ENCODE data around the gene PDE3A.
"Not testable (repeated sequence)": the region's sequence is repeated elsewhere in the genome, so short reads cannot be mapped to it uniquely, and the experiment has no call there.

The PDE3A gene

DNA sequence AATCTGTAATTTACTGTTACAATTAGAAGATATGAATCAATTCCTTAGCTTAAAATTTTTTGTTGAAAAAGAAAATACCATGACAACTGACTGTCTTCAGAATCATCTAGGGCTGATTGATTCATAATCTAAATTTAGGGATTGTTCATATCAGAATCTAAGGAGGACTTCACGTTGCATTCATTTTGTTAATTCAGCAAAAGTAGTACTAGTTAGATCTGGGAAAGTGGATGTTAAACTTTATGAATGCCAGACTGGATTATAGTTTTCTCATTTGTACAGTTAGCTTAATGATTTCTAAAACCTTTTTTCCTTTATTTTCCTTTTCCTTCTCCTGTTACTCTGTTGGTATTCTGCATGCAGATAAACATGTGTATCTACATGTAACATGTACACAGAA lies 135.5 kb downstream of the PDE3A start:
- no peak for DNase-seq

DNA sequence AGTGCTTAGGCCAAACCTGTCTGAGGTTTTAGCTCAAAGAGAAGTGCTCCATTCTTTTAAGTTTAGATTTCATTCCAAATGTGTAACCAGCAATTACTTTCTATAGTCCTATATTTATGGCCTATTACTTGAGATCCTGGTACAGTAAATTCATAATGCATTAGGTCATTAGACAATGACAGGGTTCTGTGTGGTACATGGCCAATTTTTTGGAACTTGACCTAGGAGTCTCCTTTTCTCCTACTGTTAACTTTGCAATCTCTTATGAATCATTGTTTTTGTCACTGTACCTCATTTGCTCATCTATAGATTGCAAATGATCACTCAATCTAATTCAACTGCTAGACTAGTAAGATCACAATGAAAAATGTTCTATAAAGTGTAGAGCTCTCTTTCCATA lies 136.7 kb downstream of the PDE3A start:
- no peak for DNase-seq

DNA sequence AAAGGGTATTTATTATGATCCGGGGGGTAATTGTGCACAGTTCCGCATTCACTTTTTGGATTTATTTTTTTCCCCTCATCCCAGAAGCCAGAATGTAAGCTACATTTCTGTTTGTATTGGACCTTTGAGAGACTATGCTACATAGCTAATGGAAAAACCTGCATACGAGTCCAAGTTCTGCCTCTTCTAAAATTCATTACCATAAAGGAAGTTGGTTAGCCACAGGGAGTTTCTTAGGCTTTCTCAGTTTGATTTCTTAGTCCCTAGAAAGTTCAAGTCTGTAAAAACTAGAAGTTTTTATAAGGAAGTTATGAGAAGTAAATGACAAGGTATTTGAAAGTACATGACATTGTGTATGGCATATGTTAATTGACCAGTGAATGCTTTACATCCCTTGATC lies 138.7 kb downstream of the PDE3A start:
- DNase-seq, result no peak

DNA sequence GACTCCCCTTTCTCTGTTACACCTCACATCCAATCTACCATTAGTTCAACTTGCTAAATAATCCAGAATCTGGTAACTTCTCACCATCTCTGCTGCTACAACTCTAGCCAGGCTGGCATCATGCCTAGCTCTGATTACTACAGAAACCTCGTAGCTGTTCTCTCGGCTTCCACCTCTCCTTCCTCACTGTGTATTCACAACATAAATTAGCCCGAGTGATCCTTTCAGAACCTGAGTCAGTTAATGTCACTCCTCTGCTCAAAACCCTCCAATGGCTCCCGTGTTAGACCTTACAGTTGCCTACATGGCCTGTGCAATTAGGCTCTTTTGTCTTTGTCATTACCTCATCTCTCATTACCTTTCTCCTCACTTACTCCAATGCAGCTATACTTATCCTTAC lies 139.4 kb downstream of the PDE3A start:
- no peak for DNase-seq

DNA sequence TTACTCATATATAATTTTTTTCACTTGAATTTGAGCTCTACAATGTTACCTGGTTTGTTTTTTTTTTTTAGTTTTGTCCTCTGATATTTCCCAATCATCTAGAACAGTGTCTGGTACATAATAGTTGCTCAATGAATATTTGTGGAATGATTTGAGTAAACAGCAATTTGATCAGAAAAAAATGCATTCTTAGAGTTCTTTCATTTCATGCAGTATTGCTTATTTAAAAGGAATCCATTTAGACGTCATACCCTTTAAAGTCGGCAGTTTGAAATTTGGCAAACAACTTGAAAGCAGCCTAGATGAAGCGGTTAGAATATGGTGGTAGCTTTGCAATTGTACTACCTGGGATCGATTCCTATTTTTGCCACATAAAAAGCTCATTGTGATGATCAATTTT lies 140.0 kb downstream of the PDE3A start:
- DNase-seq, result no peak

DNA sequence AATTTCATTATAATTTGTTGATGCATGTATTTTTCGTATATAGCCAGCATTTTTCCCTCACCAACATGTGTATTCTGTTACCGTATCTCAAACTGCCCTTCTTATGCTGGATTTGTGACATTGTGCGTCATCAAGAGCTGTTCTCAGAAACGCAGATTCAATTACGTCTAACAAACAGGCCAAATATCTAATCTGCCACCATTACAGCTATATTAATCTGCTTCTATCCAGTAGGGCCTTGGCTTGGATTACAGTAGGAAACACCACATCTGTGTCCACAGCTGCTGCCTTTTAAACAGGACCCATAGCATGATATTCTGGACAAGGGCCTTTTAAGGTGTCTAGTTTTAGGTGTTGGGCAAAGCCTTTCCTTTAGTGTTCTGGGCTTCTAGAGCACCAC lies 140.6 kb downstream of the PDE3A start:
- no peak for DNase-seq

DNA sequence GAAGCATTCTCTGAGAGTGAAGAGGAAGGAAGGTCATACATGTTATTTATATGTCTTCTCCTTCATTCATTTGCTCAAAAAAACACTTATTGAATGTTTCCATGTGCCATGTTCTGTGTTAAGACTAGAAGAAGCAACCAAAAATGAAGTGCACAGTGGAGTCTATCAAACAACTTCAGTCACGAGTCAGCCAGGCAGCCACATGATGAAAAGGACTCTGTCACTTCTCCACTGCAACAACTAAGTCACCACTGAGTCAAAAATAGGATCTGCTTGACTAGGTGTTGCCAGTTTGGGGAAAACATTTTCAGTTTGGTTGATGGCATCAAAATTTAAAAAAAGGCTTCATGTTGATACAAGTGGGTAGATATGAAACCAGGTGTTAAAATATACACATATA lies 142.5 kb downstream of the PDE3A start:
- DNase-seq, result no peak

DNA sequence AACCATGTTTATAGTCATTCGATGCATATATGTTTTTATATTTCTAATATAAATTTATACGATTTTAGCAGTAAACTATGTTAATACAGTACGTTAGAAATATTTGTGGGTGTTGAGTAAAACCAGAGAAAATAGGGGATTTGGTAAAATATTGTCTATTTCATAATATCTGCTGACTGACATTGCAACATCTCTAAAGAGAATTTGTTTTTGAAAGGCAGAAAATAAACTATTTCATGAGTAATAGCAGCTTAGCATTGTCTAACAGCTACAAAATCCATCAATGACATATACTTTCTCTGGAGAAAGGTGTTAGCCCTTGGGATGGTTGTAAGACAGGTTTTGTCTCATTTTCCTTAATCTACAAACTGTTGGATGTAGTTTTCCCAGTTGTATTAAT lies 144.9 kb downstream of the PDE3A start:
- no peak for DNase-seq

DNA sequence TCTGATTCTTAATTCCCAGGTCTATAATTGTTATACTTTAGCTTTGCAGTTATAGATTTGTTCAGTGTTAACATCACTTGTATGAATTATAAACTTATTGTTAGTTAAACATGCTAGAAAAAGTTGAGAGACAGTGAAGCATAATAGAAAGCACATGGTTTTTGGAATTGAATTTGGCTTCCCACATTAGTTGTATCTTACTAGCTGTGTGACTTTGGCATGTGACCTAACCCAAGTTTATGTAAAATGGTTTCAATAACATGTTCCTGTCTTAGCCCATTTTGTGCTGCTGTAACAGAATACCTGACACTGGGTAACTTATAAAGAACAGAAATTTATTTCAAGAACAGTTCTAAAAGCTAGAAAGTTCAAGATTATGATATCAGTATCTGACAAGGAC lies 146.3 kb downstream of the PDE3A start:
- no peak for DNase-seq

DNA sequence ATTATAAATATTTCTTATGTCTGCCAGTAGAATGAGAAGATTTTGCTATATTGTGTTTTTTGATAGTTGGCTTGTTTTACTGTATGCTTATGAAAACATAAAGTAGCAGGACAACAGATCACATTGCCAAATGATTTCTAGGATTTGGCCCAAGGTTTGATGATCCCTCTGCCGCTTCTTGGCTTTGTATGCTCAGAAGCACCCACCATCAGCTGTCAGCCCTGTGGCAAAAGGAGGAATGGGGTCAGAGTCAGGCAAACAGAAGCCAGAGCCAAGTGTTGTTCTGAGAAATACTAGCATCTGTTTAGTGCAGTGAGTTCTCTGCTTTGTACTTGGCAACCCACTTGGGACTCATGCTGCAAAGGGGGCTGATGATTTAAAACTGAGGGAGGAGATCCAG lies 152.2 kb downstream of the PDE3A start:
- no peak for DNase-seq

DNA sequence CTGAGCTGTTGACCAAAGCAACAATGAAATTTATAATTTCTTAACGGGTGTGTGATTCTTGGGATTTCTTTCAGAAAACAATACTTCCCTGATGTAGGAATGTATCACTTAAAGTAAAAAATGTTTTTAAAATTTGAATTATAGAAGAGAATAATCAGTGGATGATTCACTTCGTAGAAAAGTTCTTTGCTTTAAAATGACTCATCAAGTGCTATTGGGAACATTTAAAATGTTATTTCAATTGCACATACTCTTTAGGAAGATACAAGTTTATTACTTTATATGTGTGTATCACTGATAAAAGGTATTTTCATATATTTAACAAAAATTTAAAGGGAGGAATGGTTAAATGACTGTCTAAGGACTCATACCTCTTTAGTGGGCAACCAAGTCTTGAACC lies 155.3 kb downstream of the PDE3A start:
- no peak for DNase-seq

DNA sequence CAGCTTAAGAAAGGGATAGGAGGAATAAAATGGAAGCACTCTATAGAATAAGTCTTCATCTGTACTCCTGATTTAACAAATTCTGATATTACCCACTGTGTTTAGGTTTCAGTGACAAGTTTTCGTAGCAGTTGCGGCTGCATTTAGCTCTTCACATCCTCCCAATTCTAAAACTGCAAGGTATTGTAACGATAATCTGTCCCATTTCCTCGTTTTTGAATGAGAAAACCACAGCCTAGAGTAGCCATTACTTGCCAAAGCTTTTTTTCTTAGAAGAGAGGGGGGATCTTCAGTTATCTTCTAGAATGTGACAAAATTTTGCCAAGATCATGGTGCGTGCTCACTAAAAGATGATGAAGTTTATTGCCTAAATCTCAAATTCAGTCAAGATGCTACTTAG lies 155.8 kb downstream of the PDE3A start:
- no peak for DNase-seq

DNA sequence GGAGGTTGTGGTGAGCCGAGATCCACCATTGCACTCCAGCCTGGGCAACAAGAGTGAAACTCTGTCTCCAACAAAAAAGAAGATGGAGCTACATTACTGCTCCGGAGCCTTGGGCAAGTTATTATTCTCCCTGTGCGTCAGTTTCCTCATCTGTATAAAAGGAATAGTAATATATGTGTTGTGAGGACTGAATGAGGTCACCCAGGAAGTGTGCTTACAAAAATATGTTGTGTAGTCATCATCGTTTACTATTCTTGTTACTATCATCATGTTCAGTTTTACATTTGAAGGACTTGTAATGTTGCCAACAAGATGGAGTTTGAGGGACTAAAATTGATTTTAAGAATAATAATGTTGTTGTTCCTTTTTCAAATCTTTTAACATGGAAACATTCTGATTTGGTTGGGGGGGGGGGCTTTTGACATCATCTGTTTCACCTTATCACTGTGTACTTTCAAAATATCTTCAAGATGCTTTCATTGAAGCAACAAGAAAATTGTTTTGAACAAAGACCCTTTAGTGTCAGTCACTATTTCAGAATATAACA lies 156.8 kb downstream of the PDE3A start:
- no peak for DNase-seq

DNA sequence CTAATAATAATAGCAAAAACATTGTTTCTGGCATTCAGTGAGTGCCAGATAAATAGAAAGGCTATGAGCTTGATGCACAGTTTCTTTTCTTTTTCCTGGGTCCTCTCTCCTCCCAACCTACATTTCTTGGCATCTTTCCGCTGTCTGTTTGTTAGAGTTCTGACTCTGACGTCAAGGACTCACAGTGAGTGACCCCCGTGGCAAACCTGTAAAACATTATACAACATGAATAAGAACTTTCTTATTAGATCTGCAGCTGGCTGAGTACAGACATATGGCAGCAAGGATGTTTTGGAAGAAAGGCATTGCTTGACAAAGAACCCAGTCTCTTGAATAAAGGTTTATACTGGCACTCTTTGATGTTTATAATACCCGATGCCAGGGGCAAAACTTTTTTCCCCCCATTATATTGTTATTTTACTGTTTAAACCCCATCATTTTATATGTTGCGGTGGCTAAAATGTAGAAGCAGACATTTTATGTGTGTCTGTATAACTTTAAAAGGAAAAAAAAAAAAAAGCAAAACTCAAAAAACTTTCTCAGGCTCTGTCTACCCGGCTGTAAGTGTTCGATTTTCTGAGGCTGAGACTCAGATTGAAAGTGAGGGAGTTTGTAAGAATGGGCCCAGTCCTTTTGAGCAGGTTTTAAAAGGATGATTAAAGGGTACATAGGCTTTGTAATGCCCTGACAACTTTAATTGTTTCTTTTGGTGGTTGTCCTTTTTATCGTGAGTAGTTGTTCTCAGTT lies 159.3 kb downstream of the PDE3A start:
- DNase-seq, result no peak

DNA sequence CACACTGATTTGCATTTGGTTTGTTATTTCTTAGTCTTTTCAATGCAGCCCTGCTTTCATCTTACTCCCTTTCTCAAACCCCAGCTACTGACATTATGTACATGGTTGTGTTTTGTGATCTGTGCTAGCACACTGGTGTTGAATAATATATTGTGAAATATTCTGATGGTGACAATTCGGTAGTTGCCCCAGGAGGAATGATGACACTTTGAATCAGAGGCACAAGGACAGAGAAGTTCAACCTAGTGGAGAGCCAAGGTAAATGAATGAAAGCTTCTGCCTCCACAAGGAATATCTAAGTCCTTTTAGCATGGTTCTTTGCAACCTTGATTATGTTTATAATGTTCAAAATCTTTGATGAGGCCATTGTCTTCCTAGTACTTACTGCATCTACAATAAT lies 159.9 kb downstream of the PDE3A start:
- DNase-seq, result no peak

DNA sequence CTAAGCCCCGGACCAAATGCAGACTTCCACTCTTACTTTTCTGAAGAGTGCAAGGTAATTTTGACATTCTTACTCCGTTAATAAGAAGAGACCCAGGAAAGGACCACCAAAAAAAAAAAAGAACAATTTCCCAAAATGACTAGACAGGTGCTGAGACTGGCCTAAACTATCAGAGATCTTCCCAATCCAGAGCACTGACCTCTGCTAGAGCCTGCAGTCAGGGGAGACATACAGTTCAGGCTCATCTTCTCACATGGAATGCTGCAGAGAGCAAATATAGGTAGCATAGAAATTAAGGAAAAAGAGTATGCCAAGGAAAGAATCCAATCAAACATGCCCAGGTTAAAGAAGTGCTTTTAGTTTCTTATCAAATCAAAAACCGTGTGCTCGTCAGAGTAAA lies 177.9 kb downstream of the PDE3A start:
- DNase-seq, result no peak

DNA sequence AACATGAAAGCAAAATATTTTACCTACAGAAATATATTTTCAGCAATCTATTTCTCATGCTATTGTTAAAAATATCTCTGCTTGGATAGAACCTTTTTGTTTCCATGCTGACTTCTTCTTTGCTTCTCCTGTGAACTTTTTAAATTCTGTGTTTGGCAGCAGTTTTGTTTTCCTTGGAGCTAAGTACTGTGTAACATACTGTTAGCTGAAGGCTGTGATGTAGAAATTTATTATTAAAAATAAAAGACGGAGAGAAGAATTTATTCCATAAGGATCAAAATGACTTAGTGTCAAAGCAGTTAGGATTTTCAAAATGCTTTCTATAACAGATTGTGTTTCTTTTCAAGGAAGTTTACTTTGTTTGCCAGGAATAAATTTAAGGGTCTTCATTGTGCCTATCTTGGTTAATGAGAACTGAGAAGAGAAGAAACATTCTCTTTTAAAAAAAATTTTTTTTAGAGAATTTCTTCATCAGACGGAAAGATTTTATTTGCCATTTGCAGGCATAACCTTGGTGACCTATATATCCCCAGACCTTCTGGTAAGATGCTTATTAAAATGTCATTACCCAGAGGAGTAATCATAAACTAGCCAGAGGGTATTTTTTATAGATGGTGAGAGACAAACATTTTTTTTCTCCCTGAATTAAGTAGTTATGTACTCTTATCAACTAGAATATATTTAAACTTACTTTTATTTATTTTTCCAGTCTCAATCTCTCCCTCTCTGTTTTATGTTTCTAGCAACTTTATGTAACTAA lies 179.7 kb downstream of the PDE3A start:
- no peak for DNase-seq

DNA sequence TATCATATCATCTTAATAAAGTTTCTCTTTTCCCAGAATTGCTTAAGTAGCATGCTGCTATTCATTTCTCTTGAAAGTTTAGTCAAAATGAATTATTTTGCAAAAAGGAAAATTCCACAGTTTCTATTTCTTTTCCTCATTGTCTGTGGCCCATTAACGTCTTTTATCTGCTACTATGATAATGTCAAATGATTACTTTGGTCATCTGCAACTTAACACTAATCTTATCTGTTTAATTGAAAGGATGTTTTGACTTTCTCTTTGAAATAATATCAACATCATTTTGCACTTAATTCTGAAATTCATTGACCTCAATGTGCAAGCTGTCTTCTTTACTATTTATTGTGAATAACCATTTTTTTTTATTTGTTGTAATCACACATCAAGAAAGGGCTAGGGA lies 180.3 kb downstream of the PDE3A start:
- DNase-seq, result no peak

DNA sequence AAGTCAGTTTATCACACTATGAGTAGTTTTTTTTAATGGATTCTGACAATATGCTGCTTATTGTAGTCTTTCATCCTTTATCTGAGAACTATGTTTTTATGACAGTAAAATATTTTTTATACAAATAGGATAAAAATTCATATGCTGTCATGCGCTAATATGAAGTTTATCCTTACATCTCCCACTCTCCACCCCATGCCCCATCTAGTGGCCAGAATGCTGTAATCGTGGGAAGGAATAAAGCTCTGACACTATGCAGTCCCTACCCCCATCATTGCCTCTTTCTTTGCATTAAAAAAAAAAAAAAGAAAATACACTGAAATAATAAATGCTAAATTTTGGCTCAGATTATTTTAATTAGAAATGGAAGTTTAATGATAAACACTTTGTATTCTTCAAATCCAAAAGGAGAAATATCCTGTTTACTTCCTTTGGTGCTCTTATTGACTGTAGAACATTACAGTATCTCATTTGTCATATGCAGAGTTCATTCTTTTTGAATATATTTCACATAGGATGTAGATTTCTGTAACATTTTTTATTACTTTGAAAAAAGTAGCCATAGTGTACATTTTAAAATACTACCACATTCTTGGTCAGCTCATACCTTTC lies 180.9 kb downstream of the PDE3A start:
- no peak for DNase-seq

DNA sequence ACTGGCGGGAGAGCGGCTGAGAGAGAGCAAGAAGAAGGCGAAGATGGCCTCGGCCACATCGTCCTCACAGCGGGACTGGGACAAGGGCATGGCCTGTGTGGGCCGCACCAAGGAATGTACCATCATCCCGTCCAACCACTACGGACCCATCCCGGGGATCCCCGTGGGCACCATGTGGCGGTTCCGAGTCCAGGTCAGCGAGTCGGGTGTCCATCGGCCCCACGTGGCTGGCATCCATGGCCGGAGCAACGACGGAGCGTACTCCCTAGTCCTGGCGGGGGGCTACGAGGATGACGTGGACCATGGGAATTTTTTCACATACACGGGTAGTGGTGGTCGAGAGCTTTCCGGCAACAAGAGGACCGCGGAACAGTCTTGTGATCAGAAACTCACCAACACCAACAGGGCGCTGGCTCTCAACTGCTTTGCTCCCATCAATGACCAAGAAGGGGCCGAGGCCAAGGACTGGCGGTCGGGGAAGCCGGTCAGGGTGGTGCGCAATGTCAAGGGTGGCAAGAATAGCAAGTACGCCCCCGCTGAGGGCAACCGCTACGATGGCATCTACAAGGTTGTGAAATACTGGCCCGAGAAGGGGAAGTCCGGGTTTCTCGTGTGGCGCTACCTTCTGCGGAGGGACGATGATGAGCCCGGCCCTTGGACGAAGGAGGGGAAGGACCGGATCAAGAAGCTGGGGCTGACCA lies 183.6 kb downstream of the PDE3A start:
- DNase-seq, result not testable (repeated sequence)

DNA sequence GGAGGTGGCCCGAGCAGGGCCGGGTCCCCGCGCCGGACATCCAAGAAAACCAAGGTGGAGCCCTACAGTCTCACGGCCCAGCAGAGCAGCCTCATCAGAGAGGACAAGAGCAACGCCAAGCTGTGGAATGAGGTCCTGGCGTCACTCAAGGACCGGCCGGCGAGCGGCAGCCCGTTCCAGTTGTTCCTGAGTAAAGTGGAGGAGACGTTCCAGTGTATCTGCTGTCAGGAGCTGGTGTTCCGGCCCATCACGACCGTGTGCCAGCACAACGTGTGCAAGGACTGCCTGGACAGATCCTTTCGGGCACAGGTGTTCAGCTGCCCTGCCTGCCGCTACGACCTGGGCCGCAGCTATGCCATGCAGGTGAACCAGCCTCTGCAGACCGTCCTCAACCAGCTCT lies 184.2 kb downstream of the PDE3A start:
- DNase-seq, result not testable (repeated sequence)

DNA sequence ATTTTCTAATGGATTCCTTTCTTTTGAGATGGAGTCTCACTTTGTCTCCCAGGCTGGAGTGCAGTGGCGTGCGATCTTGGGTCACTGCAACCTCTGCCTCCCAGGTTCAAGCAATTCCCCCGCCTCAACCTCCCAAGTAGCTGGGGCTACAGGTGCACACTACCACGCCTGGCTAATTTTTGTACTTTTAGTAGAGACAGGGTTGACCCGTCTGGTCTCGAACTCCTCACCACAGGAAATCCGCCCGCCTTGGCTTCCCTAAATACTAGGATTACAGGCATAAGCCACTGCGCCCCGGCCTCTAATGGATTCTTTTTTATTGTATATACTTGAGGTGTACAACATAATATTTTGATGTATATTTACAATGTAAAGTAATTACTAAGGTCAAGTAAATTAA lies 186.7 kb downstream of the PDE3A start:
- DNase-seq, result no peak

DNA sequence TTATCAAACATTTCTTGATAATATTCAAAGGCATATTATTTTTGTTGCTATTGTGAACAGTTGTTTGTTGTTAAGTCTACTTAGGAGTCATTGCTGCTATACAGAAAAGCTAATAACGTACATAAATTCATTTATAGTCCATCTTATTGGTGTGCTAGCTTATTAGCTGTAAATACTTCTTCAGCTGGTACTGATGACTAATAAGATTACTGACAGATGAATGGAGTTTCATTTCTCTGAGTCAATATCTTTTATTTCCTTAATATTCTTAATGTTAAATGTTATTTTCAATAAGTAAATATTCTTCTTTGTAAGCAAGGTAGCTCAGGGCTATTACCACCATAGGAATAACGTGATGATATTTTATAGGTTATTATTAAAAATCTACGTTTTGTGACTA lies 187.4 kb downstream of the PDE3A start:
- no peak for DNase-seq
